A549 (cell line): ENCODE data around the gene BSDC1. TPM values are rescaled to one million over a fixed set of nuclear protein-coding genes. Genes with fewer than 3 reads are reported as not detected.

Experiments used
- ATAC-seq, 2 experiments: fragments of 200-7000 bp in 1 of 2; fragments of >200 bp in 1 of 2; cut with Nextera tagmentation in 1 of 2; cut with Tn5 transposase in 1 of 2; 3 replicates each; pipeline versions ENCODE4 v1.8.0 to v1.9.1; 2018 to 2020; ENCODE audit warnings: mild to moderate bottlenecking in 1 of 2, moderate library complexity in 1 of 2
- CTCF ChIA-PET: fragments of 300-600 bp; sonication (Branson Sonifier 250); formaldehyde crosslinking; extraction: SDS; loops from one replicate; lab custom pipeline; 2021; ENCODE audit warnings: antibody characterized with exemption, inconsistent platforms; lab: Yijun Ruan, JAX
- POLR2A ChIA-PET: fragments of 350-600 bp; formaldehyde crosslinking; extraction: SDS; loops from one replicate; lab custom pipeline; 2021; ENCODE audit warnings: antibody characterized with exemption, inconsistent platforms; lab: Yijun Ruan, JAX
- DNase-seq, 2 experiments: peaks; one replicate each; pipeline versions ENCODE4 v3.0.0 to v3.0.0-alpha.2; 2011 to 2016; ENCODE audit warnings: low read depth in 1 of 2, low spot score in 1 of 2
- FAIRE-seq: peaks from 2 replicates; lab custom pipeline; 2011; peaks lifted over from hg19 to GRCh38; lab: Jason Lieb, UNC
- H3K27ac ChIP-seq, 2 experiments: fragments of >200 bp; sonication (Bioruptor Twin); formaldehyde crosslinking; 3 replicates each; pipeline ENCODE4 v1.5.1; 2016 to 2017
- H3K4me1 ChIP-seq: fragments of >200 bp; sonication (Bioruptor Twin); formaldehyde crosslinking; 3 replicates; pipeline ENCODE4 v1.6.1; 2016
- H3K4me2 ChIP-seq: fragments of >200 bp; sonication (Bioruptor Twin); formaldehyde crosslinking; 3 replicates; pipeline ENCODE4 v1.6.1; 2016
- H3K4me3 ChIP-seq: fragments of >200 bp; sonication (Bioruptor Twin); formaldehyde crosslinking; 3 replicates; pipeline ENCODE4 v1.5.1; 2016
- H3K9me3 ChIP-seq: fragments of >200 bp; sonication (Bioruptor Twin); formaldehyde crosslinking; 3 replicates; pipeline ENCODE4 v1.6.1; 2016
- CBX2 ChIP-seq: fragments of 200-600 bp; sonication (generic); IDR thresholded peaks from 2 replicates; pipeline ENCODE4 v1.6.1; 2016; ENCODE audit warnings: low read depth, mild to moderate bottlenecking, borderline replicate concordance
- CHD2 ChIP-seq: fragments of 150-350 bp; IDR thresholded peaks from 2 replicates; pipeline ENCODE4 v1.6.1; 2014; ENCODE audit warnings: low read length; ENCODE audit not compliant: partially characterized antibody
- ELK1 ChIP-seq: fragments of 150-350 bp; IDR thresholded peaks from 2 replicates; pipeline ENCODE4 v1.6.1; 2014; ENCODE audit warnings: low read depth, mild to moderate bottlenecking, low read length
- ESRRA ChIP-seq: fragments of 150-350 bp; IDR thresholded peaks from 2 replicates; pipeline ENCODE4 v1.6.1; 2014; ENCODE audit warnings: mild to moderate bottlenecking, low read length, borderline replicate concordance
- GATA3 ChIP-seq: IDR thresholded peaks from 2 replicates; pipeline ENCODE4 v1.6.1; 2012; ENCODE audit warnings: borderline replicate concordance
- JUN ChIP-seq, 2 experiments: fragments of >200 bp; sonication (Bioruptor Twin); formaldehyde crosslinking; IDR thresholded peaks; 2 replicates in 1 of 2; 3 replicates in 1 of 2; pipeline ENCODE4 v1.6.1; 2016 to 2017
- MYC ChIP-seq: IDR thresholded peaks from 2 replicates; pipeline ENCODE4 v1.6.1; 2012; ENCODE audit warnings: mild to moderate bottlenecking, inconsistent platforms, low read length, improper control_type of control experiment, borderline replicate concordance
- PBX3 ChIP-seq: IDR thresholded peaks from 2 replicates; pipeline ENCODE4 v1.6.1; 2012
- PHF8 ChIP-seq: fragments of 200-600 bp; sonication (generic); IDR thresholded peaks from 2 replicates; pipeline ENCODE4 v1.6.1; 2016; ENCODE audit warnings: low read depth, mild to moderate bottlenecking, antibody characterized with exemption, moderate library complexity, borderline replicate concordance
- RNF2 ChIP-seq: fragments of 200-600 bp; sonication (generic); IDR thresholded peaks from 2 replicates; pipeline ENCODE4 v1.6.1; 2016; ENCODE audit warnings: low read depth, mild to moderate bottlenecking, antibody characterized with exemption, moderate library complexity, borderline replicate concordance
- SMC3 ChIP-seq: fragments of >200 bp; sonication (Bioruptor Twin); formaldehyde crosslinking; IDR thresholded peaks from 3 replicates; pipeline ENCODE4 v1.6.1; 2018; ENCODE audit warnings: inconsistent platforms
- SREBF2 ChIP-seq: fragments of 450-650 bp; IDR thresholded peaks from 2 replicates; pipeline ENCODE4 v1.6.1; 2014; ENCODE audit warnings: mild to moderate bottlenecking, moderate library complexity
- ZFP36 ChIP-seq: fragments of 450-650 bp; IDR thresholded peaks from 2 replicates; pipeline ENCODE4 v1.6.1; 2014; ENCODE audit warnings: borderline replicate concordance; ENCODE audit not compliant: partially characterized antibody
- WGBS: methylation state at CpG from one replicate; pipeline ENCODE4 v1.1.6; 2017; ENCODE audit errors: missing lambda C conversion rate; 5-methylcytosine and 5-hydroxymethylcytosine counted together
- polyA plus RNA-seq, 4 experiments: library from polyadenylated mRNA; depleted of rRNA in 3 of 4; stranded (reverse); fragments of >200 nt; fragmentation: RNase III in 1 of 4; extraction: RNeasy Plus Mini Kit Qiagen cat#74134 plus additional on column Dnase treatment in 1 of 4; gene quantifications; 2 replicates in 3 of 4; 3 replicates in 1 of 4; pipeline ENCODE4 v1.2.3, GENCODE V29; 2011 to 2017
- TF ChIP-seq, protein P1 (sequence below): fragments of 200-600 bp; sonication (generic); IDR thresholded peaks from 2 replicates; pipeline ENCODE4 v1.6.1; 2016; ENCODE audit warnings: antibody characterized with exemption, mild to moderate bottlenecking, moderate library complexity
- TF ChIP-seq, protein P2 (sequence below): fragments of 250-450 bp; sonication (Bioruptor Pico); IDR thresholded peaks from 2 replicates; pipeline ENCODE4 v1.5.0; 2020; ENCODE audit warnings: low read depth, mild to moderate bottlenecking, moderate library complexity
- TF ChIP-seq, protein P3 (sequence below): IDR thresholded peaks from 2 replicates; pipeline ENCODE4 v1.6.1; 2012
- TF ChIP-seq, protein P4 (sequence below): IDR thresholded peaks from 2 replicates; pipeline ENCODE4 v1.6.1; 2012; ENCODE audit warnings: low read depth, borderline replicate concordance
- TF ChIP-seq, protein P5 (sequence below): fragments of >200 bp; sonication (Bioruptor Twin); formaldehyde crosslinking; IDR thresholded peaks from 3 replicates; pipeline ENCODE4 v1.5.1; 2016

Gene BSDC1
- polyA plus RNA-seq, 2 of the 4 experiments (the other 2 are of a cell fraction), result 19.9 to 22.7 TPM

- TF ChIP-seq, protein P1, sequence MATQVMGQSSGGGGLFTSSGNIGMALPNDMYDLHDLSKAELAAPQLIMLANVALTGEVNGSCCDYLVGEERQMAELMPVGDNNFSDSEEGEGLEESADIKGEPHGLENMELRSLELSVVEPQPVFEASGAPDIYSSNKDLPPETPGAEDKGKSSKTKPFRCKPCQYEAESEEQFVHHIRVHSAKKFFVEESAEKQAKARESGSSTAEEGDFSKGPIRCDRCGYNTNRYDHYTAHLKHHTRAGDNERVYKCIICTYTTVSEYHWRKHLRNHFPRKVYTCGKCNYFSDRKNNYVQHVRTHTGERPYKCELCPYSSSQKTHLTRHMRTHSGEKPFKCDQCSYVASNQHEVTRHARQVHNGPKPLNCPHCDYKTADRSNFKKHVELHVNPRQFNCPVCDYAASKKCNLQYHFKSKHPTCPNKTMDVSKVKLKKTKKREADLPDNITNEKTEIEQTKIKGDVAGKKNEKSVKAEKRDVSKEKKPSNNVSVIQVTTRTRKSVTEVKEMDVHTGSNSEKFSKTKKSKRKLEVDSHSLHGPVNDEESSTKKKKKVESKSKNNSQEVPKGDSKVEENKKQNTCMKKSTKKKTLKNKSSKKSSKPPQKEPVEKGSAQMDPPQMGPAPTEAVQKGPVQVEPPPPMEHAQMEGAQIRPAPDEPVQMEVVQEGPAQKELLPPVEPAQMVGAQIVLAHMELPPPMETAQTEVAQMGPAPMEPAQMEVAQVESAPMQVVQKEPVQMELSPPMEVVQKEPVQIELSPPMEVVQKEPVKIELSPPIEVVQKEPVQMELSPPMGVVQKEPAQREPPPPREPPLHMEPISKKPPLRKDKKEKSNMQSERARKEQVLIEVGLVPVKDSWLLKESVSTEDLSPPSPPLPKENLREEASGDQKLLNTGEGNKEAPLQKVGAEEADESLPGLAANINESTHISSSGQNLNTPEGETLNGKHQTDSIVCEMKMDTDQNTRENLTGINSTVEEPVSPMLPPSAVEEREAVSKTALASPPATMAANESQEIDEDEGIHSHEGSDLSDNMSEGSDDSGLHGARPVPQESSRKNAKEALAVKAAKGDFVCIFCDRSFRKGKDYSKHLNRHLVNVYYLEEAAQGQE, result no peak
- no peak for TF ChIP-seq PBX3
- TF ChIP-seq ESRRA, result no peak
- TF ChIP-seq JUN (IDR thresholded peaks at IDR 0.05), result peak in 1 of 2 experiments; percentile 62; a peak in 2 of 5 replicates
- no peak for TF ChIP-seq SMC3
- TF ChIP-seq SREBF2, result no peak
- no peak for TF ChIP-seq CHD2
- TF ChIP-seq ELK1, result no peak
- peak; percentile 80 for TF ChIP-seq PHF8
- no peak for TF ChIP-seq ZFP36
- no peak for TF ChIP-seq CBX2
- TF ChIP-seq, protein P2, sequence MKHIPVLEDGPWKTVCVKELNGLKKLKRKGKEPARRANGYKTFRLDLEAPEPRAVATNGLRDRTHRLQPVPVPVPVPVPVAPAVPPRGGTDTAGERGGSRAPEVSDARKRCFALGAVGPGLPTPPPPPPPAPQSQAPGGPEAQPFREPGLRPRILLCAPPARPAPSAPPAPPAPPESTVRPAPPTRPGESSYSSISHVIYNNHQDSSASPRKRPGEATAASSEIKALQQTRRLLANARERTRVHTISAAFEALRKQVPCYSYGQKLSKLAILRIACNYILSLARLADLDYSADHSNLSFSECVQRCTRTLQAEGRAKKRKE (CRISPR knock-in tag), result no peak
Observed at GRCh38 chr1:32351399-32352238, 42.6 kb downstream of the BSDC1 start (continued).

DNA sequence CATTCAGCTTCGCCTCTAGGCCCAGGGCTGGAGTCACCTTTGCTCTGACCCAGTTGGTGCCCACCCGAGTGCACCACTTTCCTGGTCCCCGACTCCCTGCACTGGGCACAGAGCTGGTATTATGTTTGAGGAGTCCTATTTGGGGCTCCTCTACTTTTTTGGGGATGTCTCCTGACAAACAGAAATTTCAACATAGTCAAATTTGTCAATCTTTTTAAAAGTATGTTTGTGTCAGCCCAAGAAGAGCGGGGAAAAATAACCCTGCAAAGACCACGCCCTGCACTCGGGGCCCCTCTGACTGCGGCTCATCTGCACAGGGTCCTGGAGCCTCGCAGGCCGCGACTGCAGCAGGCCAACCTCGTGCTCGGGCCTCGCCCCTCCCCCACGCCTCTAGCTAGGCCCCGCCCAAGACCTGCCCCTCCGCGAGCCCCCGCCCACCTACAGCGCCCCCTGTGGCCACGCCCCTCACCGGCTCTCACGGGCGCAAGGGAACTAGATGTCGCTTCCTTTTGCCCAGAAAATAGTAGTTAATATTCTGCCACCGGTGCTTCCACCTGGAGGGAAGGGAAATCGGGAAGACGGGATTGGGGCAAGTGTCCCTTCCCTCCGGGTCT, 43.3 kb downstream of the BSDC1 start:
- WGBS, result 44% methylated on average over 9 of the region's 28 CpGs
- H3K4me2 ChIP-seq, result peak overlapping the region; percentile 35; the same call in 2 of the 3 replicates

More for the DNA sequence above, 43.3 kb downstream of the BSDC1 start:
- ChIA-PET POLR2A (interaction anchor here (0.6 to 1.9 kb wide), 6 partner anchors 9 to 278 kb away, joined by 3 to 17 read pairs (median 6); partner anchors contain the start of genes BSDC1, MARCKSL1 and TMEM39B), CTCF (interaction anchor here (1.5 to 2.4 kb wide), 5 partner anchors 8 to 47 kb away, joined by 4 to 8 read pairs (median 5); no protein-coding TSS in a partner anchor)
- FAIRE-seq (no peak), ATAC-seq (peak; percentile 54 to 69), DNase-seq (peak; percentile 46 to 83)
- Histone ChIP-seq H3K4me3 (peak overlapping the region; percentile 83), H3K27ac (peak overlapping the region; percentile 96 to 98), H3K9me3 (no peaks in the 10 kb centered on the region), H3K4me1 (peaks cover 7% of the 10 kb centered on the region)
- peak; percentile 90; the same call in 1 of the 2 replicates for TF ChIP-seq RNF2
- TF ChIP-seq, protein P3, sequence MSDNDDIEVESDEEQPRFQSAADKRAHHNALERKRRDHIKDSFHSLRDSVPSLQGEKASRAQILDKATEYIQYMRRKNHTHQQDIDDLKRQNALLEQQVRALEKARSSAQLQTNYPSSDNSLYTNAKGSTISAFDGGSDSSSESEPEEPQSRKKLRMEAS, result peak; percentile 99
- TF ChIP-seq MYC, result peak; percentile 66; the same call in 1 of the 2 replicates
- TF ChIP-seq, protein P4, sequence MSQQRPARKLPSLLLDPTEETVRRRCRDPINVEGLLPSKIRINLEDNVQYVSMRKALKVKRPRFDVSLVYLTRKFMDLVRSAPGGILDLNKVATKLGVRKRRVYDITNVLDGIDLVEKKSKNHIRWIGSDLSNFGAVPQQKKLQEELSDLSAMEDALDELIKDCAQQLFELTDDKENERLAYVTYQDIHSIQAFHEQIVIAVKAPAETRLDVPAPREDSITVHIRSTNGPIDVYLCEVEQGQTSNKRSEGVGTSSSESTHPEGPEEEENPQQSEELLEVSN, result peak; percentile 97
- TF ChIP-seq, protein P5, sequence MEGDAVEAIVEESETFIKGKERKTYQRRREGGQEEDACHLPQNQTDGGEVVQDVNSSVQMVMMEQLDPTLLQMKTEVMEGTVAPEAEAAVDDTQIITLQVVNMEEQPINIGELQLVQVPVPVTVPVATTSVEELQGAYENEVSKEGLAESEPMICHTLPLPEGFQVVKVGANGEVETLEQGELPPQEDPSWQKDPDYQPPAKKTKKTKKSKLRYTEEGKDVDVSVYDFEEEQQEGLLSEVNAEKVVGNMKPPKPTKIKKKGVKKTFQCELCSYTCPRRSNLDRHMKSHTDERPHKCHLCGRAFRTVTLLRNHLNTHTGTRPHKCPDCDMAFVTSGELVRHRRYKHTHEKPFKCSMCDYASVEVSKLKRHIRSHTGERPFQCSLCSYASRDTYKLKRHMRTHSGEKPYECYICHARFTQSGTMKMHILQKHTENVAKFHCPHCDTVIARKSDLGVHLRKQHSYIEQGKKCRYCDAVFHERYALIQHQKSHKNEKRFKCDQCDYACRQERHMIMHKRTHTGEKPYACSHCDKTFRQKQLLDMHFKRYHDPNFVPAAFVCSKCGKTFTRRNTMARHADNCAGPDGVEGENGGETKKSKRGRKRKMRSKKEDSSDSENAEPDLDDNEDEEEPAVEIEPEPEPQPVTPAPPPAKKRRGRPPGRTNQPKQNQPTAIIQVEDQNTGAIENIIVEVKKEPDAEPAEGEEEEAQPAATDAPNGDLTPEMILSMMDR, result peak; percentile 29
- no peak for TF ChIP-seq GATA3
